Measurements from ENCODE around the gene IDH2. TPM values are rescaled to one million over a fixed set of nuclear protein-coding genes. Genes with fewer than 3 reads are reported as not detected.
"Not testable (repeated sequence)": the region's sequence is repeated elsewhere in the genome, so short reads cannot be mapped to it uniquely, and the experiment has no call there.

IDH2 gene
- total RNA-seq, 1 donor from 2014 or later: 218 TPM

DNA sequence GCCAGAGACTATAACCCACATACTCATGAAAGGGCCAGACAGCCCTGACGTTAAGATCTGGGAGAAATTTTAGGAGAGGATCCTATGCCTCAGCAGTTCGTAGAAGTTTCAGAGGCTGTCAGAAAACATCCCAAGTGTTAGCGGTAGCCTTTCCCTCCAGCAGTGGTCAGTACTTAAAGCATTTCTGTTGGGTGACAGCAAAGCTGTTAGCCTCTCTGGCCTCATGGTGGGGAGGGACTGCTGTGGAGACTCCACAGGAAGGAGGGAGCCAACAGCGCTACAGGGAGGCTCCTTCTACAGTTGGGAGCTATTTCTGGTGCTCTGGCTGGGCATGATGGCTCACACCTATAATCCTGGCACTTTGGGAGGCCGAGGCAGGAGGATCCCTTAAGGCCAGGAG, 27.4 kb downstream of the IDH2 start:
- TF ChIP-seq, protein P1, sequence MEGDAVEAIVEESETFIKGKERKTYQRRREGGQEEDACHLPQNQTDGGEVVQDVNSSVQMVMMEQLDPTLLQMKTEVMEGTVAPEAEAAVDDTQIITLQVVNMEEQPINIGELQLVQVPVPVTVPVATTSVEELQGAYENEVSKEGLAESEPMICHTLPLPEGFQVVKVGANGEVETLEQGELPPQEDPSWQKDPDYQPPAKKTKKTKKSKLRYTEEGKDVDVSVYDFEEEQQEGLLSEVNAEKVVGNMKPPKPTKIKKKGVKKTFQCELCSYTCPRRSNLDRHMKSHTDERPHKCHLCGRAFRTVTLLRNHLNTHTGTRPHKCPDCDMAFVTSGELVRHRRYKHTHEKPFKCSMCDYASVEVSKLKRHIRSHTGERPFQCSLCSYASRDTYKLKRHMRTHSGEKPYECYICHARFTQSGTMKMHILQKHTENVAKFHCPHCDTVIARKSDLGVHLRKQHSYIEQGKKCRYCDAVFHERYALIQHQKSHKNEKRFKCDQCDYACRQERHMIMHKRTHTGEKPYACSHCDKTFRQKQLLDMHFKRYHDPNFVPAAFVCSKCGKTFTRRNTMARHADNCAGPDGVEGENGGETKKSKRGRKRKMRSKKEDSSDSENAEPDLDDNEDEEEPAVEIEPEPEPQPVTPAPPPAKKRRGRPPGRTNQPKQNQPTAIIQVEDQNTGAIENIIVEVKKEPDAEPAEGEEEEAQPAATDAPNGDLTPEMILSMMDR (conservative IDR thresholded peaks at IDR 0.05): no peak
- Mint-ChIP-seq H3K9me3 (no peaks in the 10 kb centered on the region), H3K36me3 (ENCODE audit: low read depth) (peaks cover 14% of the 10 kb centered on the region), H3K27ac (ENCODE audit: unreplicated experiment) (no peak overlapping the region), H3K27me3 (ENCODE audit: low read depth) (peaks cover 2% of the 10 kb centered on the region), H3K4me1 (peaks cover 5% of the 10 kb centered on the region), H3K4me3 (no peak overlapping the region)
- DNase-seq (ENCODE audit: low read depth, low spot score): no peak

DNA sequence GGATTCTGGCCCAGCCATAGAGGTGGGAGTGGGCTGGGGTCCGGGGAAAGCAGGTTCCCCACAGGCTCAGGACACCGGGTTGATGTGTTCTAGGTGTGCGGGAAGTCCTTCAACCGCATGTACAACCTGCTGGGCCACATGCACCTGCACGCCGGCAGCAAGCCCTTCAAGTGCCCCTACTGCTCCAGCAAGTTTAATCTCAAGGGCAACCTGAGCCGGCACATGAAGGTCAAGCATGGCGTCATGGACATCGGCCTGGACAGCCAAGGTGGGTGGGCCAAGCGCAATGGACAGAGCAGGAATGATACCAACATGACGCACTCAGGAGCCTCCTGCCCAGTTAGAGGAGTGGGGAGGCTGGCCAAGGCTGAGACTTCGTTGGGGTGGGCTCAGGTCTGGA, 28.2 kb downstream of the IDH2 start:
- H3K27me3 Mint-ChIP-seq (ENCODE audit: low read depth): peaks cover 2% of the 10 kb centered on the region
- H3K27ac Mint-ChIP-seq (ENCODE audit: unreplicated experiment): no peak overlapping the region
- H3K4me3 Mint-ChIP-seq: no peak overlapping the region
- DNase-seq (ENCODE audit: low read depth, low spot score): no peak
- no peaks in the 10 kb centered on the region for H3K9me3 Mint-ChIP-seq
- peaks cover 9% of the 10 kb centered on the region for H3K4me1 Mint-ChIP-seq
- TF ChIP-seq, protein P1 (conservative IDR thresholded peaks at IDR 0.05): no peak
- H3K36me3 Mint-ChIP-seq (ENCODE audit: low read depth): peaks cover 13% of the 10 kb centered on the region

DNA sequence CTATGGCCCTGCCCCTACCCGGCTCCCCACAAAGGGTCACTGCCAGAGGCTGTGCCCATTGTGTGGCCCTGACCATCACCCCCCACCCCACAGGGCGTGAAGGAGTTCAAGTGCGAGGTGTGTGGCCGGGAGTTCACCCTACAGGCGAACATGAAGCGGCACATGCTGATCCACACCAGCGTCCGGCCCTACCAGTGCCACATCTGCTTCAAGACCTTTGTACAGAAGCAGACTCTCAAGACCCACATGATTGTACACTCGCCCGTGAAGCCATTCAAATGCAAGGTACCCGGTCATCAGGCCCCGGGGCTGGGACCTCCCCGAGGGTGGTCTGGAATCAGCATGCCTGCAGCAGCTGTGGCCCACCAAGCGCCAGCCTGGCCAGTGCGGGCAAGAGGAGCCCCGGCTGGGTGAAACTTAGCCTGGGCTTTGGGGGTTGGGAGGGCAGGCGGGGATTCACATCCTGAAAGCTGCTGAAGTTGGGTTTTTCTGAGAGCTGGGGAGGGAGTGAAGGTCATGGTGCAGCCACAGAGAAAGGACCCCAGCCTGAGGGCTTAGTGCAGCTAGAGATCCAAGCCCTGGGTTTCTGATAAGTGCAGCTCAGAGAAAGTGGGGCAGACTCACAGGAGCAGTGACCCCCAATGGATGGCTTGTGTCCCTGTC, 29.2 kb downstream of the IDH2 start:
- Mint-ChIP-seq H3K4me3 (no peak overlapping the region), H3K27ac (ENCODE audit: unreplicated experiment) (no peak overlapping the region), H3K36me3 (ENCODE audit: low read depth) (peaks cover 10% of the 10 kb centered on the region), H3K9me3 (no peaks in the 10 kb centered on the region), H3K4me1 (peaks cover 9% of the 10 kb centered on the region), H3K27me3 (ENCODE audit: low read depth) (peaks cover 2% of the 10 kb centered on the region)
- TF ChIP-seq, protein P1 (conservative IDR thresholded peaks at IDR 0.05): no peak
- DNase-seq (ENCODE audit: low read depth, low spot score): no peak

DNA sequence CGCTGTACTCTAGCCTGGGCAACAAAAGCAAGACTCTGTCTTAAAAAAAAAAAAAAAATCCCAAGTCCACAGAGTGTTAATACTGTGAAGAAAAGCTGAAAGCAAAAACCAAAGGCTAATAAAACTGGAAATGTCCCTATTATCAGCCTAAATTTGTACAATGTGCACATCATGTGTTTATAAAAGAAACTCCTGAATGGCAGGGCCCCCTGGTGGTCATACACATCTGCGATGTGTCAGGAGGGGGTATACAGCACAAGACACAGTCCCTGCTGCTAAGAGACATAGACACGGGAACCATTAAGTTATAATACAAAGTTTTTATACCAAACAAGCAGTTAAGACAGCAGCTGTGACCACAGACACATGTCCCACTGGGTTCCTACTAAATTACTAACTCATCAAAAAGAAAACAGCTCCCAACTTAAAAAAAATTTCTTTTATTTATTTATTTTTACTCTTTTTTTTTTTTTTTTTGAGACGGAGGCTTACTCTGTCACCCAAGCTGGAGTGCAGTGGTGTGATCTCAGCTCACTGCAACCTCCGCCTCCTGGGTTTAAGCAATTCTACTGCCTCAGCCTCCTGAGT, 31.0 kb downstream of the IDH2 start:
- Mint-ChIP-seq H3K27ac (ENCODE audit: unreplicated experiment) (no peak overlapping the region), H3K4me1 (peaks cover 9% of the 10 kb centered on the region), H3K4me3 (peak overlapping the region; percentile 77), H3K9me3 (no peaks in the 10 kb centered on the region), H3K36me3 (ENCODE audit: low read depth) (peaks cover 7% of the 10 kb centered on the region), H3K27me3 (ENCODE audit: low read depth) (peaks cover 2% of the 10 kb centered on the region)
- TF ChIP-seq, protein P1 (conservative IDR thresholded peaks at IDR 0.05): peak; percentile 89
- DNase-seq (ENCODE audit: low read depth, low spot score): peak; percentile 66

DNA sequence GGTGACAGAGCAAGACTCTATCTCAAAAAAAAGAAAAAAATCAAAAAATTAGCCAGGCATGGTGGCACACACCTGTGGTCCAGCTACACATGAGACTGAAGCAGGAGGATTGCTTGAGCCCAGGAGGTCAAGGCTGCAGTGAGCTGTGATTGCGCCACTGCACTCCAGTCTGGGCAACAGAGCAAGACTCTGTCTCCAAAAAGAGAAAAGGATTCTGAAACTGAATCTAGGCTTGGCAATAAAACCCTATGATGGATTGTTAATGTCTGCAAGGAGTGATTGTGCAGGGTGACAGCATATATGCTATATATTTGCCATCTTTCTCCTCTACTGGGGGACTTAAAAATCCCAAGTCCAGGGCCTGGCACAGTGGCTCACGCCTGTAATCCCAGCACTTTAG, 31.6 kb downstream of the IDH2 start:
- H3K9me3 Mint-ChIP-seq; DNase-seq (ENCODE audit: low read depth, low spot score); H3K4me1 Mint-ChIP-seq; H3K27me3 Mint-ChIP-seq (ENCODE audit: low read depth); H3K36me3 Mint-ChIP-seq (ENCODE audit: low read depth); H3K27ac Mint-ChIP-seq (ENCODE audit: unreplicated experiment); H3K4me3 Mint-ChIP-seq: not testable (repeated sequence)

DNA sequence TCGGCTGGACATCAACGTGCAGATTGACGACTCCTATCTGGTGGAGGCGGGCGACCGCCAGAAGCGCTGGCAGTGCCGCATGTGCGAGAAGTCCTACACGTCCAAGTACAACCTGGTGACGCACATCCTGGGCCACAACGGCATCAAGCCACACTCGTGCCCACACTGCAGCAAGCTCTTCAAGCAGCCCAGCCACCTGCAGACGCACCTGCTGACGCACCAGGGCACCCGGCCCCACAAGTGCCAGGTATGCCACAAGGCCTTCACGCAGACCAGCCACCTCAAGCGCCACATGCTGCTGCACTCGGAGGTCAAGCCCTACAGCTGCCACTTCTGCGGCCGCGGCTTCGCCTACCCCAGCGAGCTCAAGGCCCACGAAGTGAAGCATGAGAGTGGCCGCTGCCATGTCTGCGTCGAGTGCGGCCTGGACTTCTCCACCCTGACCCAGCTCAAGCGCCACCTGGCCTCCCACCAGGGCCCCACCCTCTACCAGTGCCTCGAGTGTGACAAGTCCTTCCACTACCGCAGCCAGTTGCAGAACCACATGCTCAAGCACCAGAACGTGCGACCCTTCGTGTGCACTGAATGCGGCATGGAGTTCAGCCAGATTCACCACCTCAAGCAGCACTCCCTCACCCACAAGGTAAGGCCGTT, 34.2 kb downstream of the IDH2 start:
- Mint-ChIP-seq H3K27ac (ENCODE audit: unreplicated experiment) (no peak overlapping the region), H3K9me3 (no peaks in the 10 kb centered on the region), H3K4me1 (peaks cover 22% of the 10 kb centered on the region), H3K27me3 (ENCODE audit: low read depth) (peaks cover 2% of the 10 kb centered on the region), H3K4me3 (no peak overlapping the region), H3K36me3 (ENCODE audit: low read depth) (peaks cover 3% of the 10 kb centered on the region)
- no peak for DNase-seq (ENCODE audit: low read depth, low spot score)
- TF ChIP-seq, protein P1 (conservative IDR thresholded peaks at IDR 0.05): no peak
